WTC11 (cell line): ENCODE data around the gene ATN1. TPM values are rescaled to one million over a fixed set of nuclear protein-coding genes. Genes with fewer than 3 reads are reported as not detected.

Experiments
- ATAC-seq: fragments of 200-7000 bp; cut with Tn5 transposase; 2 replicates; pipeline ENCODE4 v1.10.0; 2021; ENCODE audit warnings: mild to moderate bottlenecking, moderate library complexity
- CTCF ChIA-PET: fragments of 300-600 bp; sonication (Branson Sonifier 250); formaldehyde crosslinking; loops from one replicate; lab custom pipeline; 2021; ENCODE audit warnings: antibody characterized with exemption; lab: Charles Lee
- POLR2A ChIA-PET: fragments of 350-600 bp; sonication (Branson Sonifier 250); formaldehyde crosslinking; loops from one replicate; lab custom pipeline; 2021; ENCODE audit warnings: antibody characterized with exemption; lab: Charles Lee
- DNase-seq: peaks from one replicate; pipeline ENCODE4 v3.0.0; 2021; ENCODE audit warnings: low spot score
- H3K27ac Mint-ChIP-seq: 2 replicates; pipeline ENCODE4 v1.8.0; 2021; ENCODE audit warnings: mixed read lengths
- H3K27me3 Mint-ChIP-seq: 2 replicates; pipeline ENCODE4 v1.8.0; 2021; ENCODE audit warnings: low read depth, mild to moderate bottlenecking, moderate library complexity, mixed read lengths
- H3K36me3 Mint-ChIP-seq: 2 replicates; pipeline ENCODE4 v1.8.0; 2021; ENCODE audit warnings: mixed read lengths
- H3K4me1 Mint-ChIP-seq: 2 replicates; pipeline ENCODE4 v1.8.0; 2022; ENCODE audit warnings: mixed read lengths
- H3K4me3 Mint-ChIP-seq: 2 replicates; pipeline ENCODE4 v1.8.0; 2021; ENCODE audit warnings: mild to moderate bottlenecking, moderate library complexity, mixed read lengths
- H3K9me3 Mint-ChIP-seq: 2 replicates; pipeline ENCODE4 v1.8.0; 2021; ENCODE audit warnings: mixed read lengths
- AFF4 ChIP-seq: sonication (generic); formaldehyde crosslinking; IDR thresholded peaks from 2 replicates; pipeline ENCODE4 v1.8.1; 2023; ENCODE audit warnings: mild to moderate bottlenecking, missing genetic modification reagents, borderline replicate concordance
- FOXK1 ChIP-seq: sonication (generic); formaldehyde crosslinking; IDR thresholded peaks from 2 replicates; pipeline ENCODE4 v1.8.0; 2022; ENCODE audit warnings: mild to moderate bottlenecking, moderate library complexity, missing genetic modification reagents
- FOXP1 ChIP-seq: sonication (generic); formaldehyde crosslinking; IDR thresholded peaks from 2 replicates; pipeline ENCODE4 v1.8.0; 2022; ENCODE audit warnings: missing genetic modification reagents, mild to moderate bottlenecking, moderate library complexity, borderline replicate concordance
- NR2C2 ChIP-seq: sonication (generic); formaldehyde crosslinking; IDR thresholded peaks from 2 replicates; pipeline ENCODE4 v1.8.0; 2022; ENCODE audit warnings: mild to moderate bottlenecking, missing genetic modification reagents
- PRRX2 ChIP-seq: fragments of 250-450 bp; sonication (Bioruptor Pico); IDR thresholded peaks from 2 replicates; pipeline ENCODE4 v1.8.0; 2021; ENCODE audit warnings: mild to moderate bottlenecking
- TEAD1 ChIP-seq: sonication (generic); formaldehyde crosslinking; IDR thresholded peaks from 2 replicates; pipeline ENCODE4 v1.8.0; 2022; ENCODE audit warnings: mild to moderate bottlenecking, missing genetic modification reagents
- ZNF396 ChIP-seq: fragments of 250-450 bp; sonication (Bioruptor Pico); IDR thresholded peaks from 2 replicates; pipeline ENCODE4 v1.8.0; 2021; ENCODE audit warnings: mild to moderate bottlenecking, moderate library complexity, borderline replicate concordance
- total RNA-seq: library from RNA; stranded (reverse); gene quantifications from 3 replicates; pipeline ENCODE4 v1.2.3, GENCODE V29; 2021
- TF ChIP-seq, protein P1 (sequence below): sonication (generic); formaldehyde crosslinking; IDR thresholded peaks from 2 replicates; pipeline ENCODE4 v1.8.1; 2022; ENCODE audit warnings: low read depth, missing genetic modification reagents, borderline replicate concordance
- TF ChIP-seq, protein P2 (sequence below): sonication (generic); formaldehyde crosslinking; IDR thresholded peaks from 2 replicates; pipeline ENCODE4 v1.8.0; 2022; ENCODE audit warnings: mild to moderate bottlenecking, missing genetic modification reagents
- TF ChIP-seq, protein P3 (sequence below): sonication (generic); formaldehyde crosslinking; IDR thresholded peaks from 2 replicates; pipeline ENCODE4 v1.8.1; 2023; ENCODE audit warnings: mild to moderate bottlenecking, missing genetic modification reagents, moderate library complexity

The ATN1 gene
- total RNA-seq, 1 experiment from 2014 or later, result 87.1 TPM

- TF ChIP-seq, protein P1, sequence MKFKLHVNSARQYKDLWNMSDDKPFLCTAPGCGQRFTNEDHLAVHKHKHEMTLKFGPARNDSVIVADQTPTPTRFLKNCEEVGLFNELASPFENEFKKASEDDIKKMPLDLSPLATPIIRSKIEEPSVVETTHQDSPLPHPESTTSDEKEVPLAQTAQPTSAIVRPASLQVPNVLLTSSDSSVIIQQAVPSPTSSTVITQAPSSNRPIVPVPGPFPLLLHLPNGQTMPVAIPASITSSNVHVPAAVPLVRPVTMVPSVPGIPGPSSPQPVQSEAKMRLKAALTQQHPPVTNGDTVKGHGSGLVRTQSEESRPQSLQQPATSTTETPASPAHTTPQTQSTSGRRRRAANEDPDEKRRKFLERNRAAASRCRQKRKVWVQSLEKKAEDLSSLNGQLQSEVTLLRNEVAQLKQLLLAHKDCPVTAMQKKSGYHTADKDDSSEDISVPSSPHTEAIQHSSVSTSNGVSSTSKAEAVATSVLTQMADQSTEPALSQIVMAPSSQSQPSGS (CRISPR knock-in tag), result no peak
- TF ChIP-seq NR2C2 (no peak), PRRX2 (CRISPR knock-in tag) (no peak), FOXK1 (CRISPR knock-in tag) (no peak), AFF4 (CRISPR knock-in tag) (no peak)
- TF ChIP-seq, protein P2, sequence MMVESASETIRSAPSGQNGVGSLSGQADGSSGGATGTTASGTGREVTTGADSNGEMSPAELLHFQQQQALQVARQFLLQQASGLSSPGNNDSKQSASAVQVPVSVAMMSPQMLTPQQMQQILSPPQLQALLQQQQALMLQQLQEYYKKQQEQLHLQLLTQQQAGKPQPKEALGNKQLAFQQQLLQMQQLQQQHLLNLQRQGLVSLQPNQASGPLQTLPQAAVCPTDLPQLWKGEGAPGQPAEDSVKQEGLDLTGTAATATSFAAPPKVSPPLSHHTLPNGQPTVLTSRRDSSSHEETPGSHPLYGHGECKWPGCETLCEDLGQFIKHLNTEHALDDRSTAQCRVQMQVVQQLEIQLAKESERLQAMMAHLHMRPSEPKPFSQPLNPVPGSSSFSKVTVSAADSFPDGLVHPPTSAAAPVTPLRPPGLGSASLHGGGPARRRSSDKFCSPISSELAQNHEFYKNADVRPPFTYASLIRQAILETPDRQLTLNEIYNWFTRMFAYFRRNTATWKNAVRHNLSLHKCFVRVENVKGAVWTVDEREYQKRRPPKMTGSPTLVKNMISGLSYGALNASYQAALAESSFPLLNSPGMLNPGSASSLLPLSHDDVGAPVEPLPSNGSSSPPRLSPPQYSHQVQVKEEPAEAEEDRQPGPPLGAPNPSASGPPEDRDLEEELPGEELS (CRISPR knock-in tag), result no peak
- TF ChIP-seq, all 79 proteins: peak for 0
- Mint-ChIP-seq H3K27ac (0 out of 2 replicates have a peak overlapping the region, but pooled peaks have one; percentile 36), H3K27me3 (no peaks in the 10 kb centered on the region), H3K4me1 (peaks cover 23% of the 10 kb centered on the region), H3K4me3 (no peak overlapping the region), H3K36me3 (no peaks in the 10 kb centered on the region), H3K9me3 (no peaks in the 10 kb centered on the region)
- ChIA-PET POLR2A (interaction anchor here (0.5 kb wide), 1 partner anchor 51 kb away, joined by 5 read pairs; no protein-coding TSS in a partner anchor), CTCF (interaction anchor here (1.1 to 2.7 kb wide), 6 partner anchors 8 to 155 kb away, joined by 3 to 12 read pairs (median 4); partner anchors contain the start of gene SPSB2)
- DNase-seq (no peak), ATAC-seq (no peak)
These were observed 25.2 kb downstream of the ATN1 start for GRCh38 chr12:6952863-6953441.

- ATAC-seq, result no peak; the same call in 1 of the 2 replicates
- DNase-seq, result no peak
- no peak overlapping the region for H3K4me3 Mint-ChIP-seq
These were observed 25.9 kb downstream of the ATN1 start for GRCh38 chr12:6953442-6954315.

More at GRCh38 chr12:6953442-6954315, 25.9 kb downstream of the ATN1 start:
- TF ChIP-seq ZNF396 (no peak), TEAD1 (no peak), FOXP1 (CRISPR knock-in tag) (no peak)
- TF ChIP-seq, protein P3, sequence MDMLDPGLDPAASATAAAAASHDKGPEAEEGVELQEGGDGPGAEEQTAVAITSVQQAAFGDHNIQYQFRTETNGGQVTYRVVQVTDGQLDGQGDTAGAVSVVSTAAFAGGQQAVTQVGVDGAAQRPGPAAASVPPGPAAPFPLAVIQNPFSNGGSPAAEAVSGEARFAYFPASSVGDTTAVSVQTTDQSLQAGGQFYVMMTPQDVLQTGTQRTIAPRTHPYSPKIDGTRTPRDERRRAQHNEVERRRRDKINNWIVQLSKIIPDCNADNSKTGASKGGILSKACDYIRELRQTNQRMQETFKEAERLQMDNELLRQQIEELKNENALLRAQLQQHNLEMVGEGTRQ (CRISPR knock-in tag), result peak; percentile 64
- Mint-ChIP-seq H3K27ac (peak overlapping the region; percentile 36), H3K9me3 (no peaks in the 10 kb centered on the region), H3K27me3 (no peaks in the 10 kb centered on the region), H3K36me3 (no peaks in the 10 kb centered on the region), H3K4me1 (peaks cover 23% of the 10 kb centered on the region)
- POLR2A ChIA-PET, result interaction anchor here (1.2 kb wide), 1 partner anchor 10 kb away, joined by 3 read pairs; the partner anchor contains the start of genes C12orf57 and RNU7-1
- CTCF ChIA-PET, result interaction anchor here (1.6 to 2.7 kb wide), 3 partner anchors 8 to 155 kb away, joined by 4 to 12 read pairs (median 10); no protein-coding TSS in a partner anchor
